IMR-90 (cell line): ENCODE results near the gene DPYD. TPM values are rescaled to one million over a fixed set of nuclear protein-coding genes. Genes with fewer than 3 reads are reported as not detected.

Source experiments
- ATAC-seq: fragments of 200-7000 bp; cut with Tn5 transposase; 2 replicates; pipeline ENCODE4 v1.9.1; 2020; ENCODE audit warnings: low read depth, mild to moderate bottlenecking, moderate library complexity
- BruUV-seq: library from RNA; stranded (reverse); fragments of 400-500 nt; replicated peaks from 2 replicates; lab custom pipeline; 2021; lab: Mats Ljungman, UMichigan
- CTCF ChIA-PET: fragments of 300-600 bp; formaldehyde crosslinking; extraction: SDS; loops from one replicate; lab custom pipeline; 2021; ENCODE audit warnings: antibody characterized with exemption; lab: Yijun Ruan, JAX
- POLR2A ChIA-PET: fragments of 300-600 bp; sonication (Branson Sonifier 250); formaldehyde crosslinking; loops from one replicate; lab custom pipeline; 2022; ENCODE audit warnings: antibody characterized with exemption; ENCODE audit not compliant: unreplicated experiment; lab: Charles Lee
- DNase-seq: peaks from one replicate; pipeline ENCODE4 v3.0.0; 2013
- H2AFZ ChIP-seq: replicated peaks from 2 replicates; pipeline ENCODE3; 2013; ENCODE audit warnings: low read length, mild to moderate bottlenecking; ENCODE audit not compliant: poor library complexity
- H2AK5ac ChIP-seq: 2 replicates; pipeline ENCODE4 v1.6.1; 2013; ENCODE audit warnings: low read depth, low read length, inconsistent platforms
- H2AK9ac ChIP-seq: replicated peaks from 2 replicates; pipeline ENCODE3; 2013; ENCODE audit warnings: mild to moderate bottlenecking, low read depth, low read length, moderate library complexity; ENCODE audit not compliant: poor library complexity
- H2BK120ac ChIP-seq: 2 replicates; pipeline ENCODE4 v1.6.1; 2013; ENCODE audit warnings: low read depth, low read length, inconsistent platforms
- H2BK15ac ChIP-seq: 3 replicates; pipeline ENCODE4 v1.6.1; 2013; ENCODE audit warnings: low read depth, low read length, inconsistent platforms
- H2BK20ac ChIP-seq: 2 replicates; pipeline ENCODE4 v1.6.1; 2013; ENCODE audit warnings: low read depth, mild to moderate bottlenecking, inconsistent platforms, low read length, moderate library complexity
- H2BK5ac ChIP-seq: 2 replicates; pipeline ENCODE4 v1.6.1; 2013; ENCODE audit warnings: mild to moderate bottlenecking, low read depth, low read length, inconsistent platforms; ENCODE audit not compliant: poor library complexity, severe bottlenecking
- H3K14ac ChIP-seq: replicated peaks from 2 replicates; pipeline ENCODE4 v1.6.1; 2013; ENCODE audit warnings: low read depth, low read length, inconsistent platforms
- H3K18ac ChIP-seq: 2 replicates; pipeline ENCODE4 v1.6.1; 2013; ENCODE audit warnings: low read depth, low read length, control low read depth
- H3K23ac ChIP-seq: 2 replicates; pipeline ENCODE4 v1.6.1; 2013; ENCODE audit warnings: low read depth, low read length, inconsistent platforms
- H3K27ac ChIP-seq: 2 replicates; pipeline ENCODE4 v1.5.1; 2013; ENCODE audit warnings: mild to moderate bottlenecking, control low read depth, low read length; ENCODE audit not compliant: insufficient read depth
- H3K27me3 ChIP-seq: 2 replicates; pipeline ENCODE4 v1.6.1; 2013; ENCODE audit warnings: low read length; ENCODE audit not compliant: control insufficient read depth, insufficient read depth
- H3K36me3 ChIP-seq: 2 replicates; pipeline ENCODE4 v1.6.1; 2013; ENCODE audit warnings: low read length, mixed read lengths; ENCODE audit not compliant: control insufficient read depth, insufficient read depth
- H3K4ac ChIP-seq: 2 replicates; pipeline ENCODE4 v1.6.1; 2013; ENCODE audit warnings: low read depth, low read length, inconsistent platforms
- H3K4me1 ChIP-seq: 2 replicates; pipeline ENCODE4 v1.6.1; 2013; ENCODE audit warnings: low read length, mixed read lengths; ENCODE audit not compliant: control insufficient read depth, insufficient read depth
- H3K4me2 ChIP-seq: 2 replicates; pipeline ENCODE4 v1.6.1; 2013; ENCODE audit warnings: low read depth, mild to moderate bottlenecking, control low read depth, low read length, moderate library complexity
- H3K4me3 ChIP-seq: 2 replicates; pipeline ENCODE4 v1.5.1; 2013; ENCODE audit warnings: low read depth, mild to moderate bottlenecking, control low read depth, low read length, moderate library complexity; ENCODE audit not compliant: insufficient read depth
- H3K56ac ChIP-seq: 2 replicates; pipeline ENCODE4 v1.6.1; 2013; ENCODE audit warnings: low read length, inconsistent platforms; ENCODE audit not compliant: insufficient read depth; ENCODE audit errors: extremely low read depth
- H3K79me1 ChIP-seq, 2 experiments: 2 replicates each; pipeline ENCODE4 v1.6.1; 2013; ENCODE audit warnings: low read length in 2 of 2, inconsistent platforms in 1 of 2, low read depth in 1 of 2
- H3K9ac ChIP-seq: 2 replicates; pipeline ENCODE4 v1.6.1; 2013; ENCODE audit warnings: low read depth, low read length, control low read depth
- H3K9me1 ChIP-seq: 2 replicates; pipeline ENCODE4 v1.6.1; 2013; ENCODE audit warnings: low read length, inconsistent platforms; ENCODE audit not compliant: insufficient read depth
- H3K9me3 ChIP-seq: 2 replicates; pipeline ENCODE4 v1.6.1; 2013; ENCODE audit warnings: low read length; ENCODE audit not compliant: control insufficient read depth, insufficient read depth
- H4K20me1 ChIP-seq: 2 replicates; pipeline ENCODE4 v1.6.1; 2013; ENCODE audit warnings: low read length, inconsistent platforms; ENCODE audit not compliant: insufficient read depth
- H4K5ac ChIP-seq: 2 replicates; pipeline ENCODE4 v1.6.1; 2013; ENCODE audit warnings: mild to moderate bottlenecking, low read depth, low read length, control low read depth
- H4K8ac ChIP-seq, 2 experiments: 2 replicates each; pipeline ENCODE4 v1.6.1; 2013; ENCODE audit warnings: low read depth in 2 of 2, low read length in 2 of 2, control low read depth in 1 of 2, inconsistent platforms in 1 of 2
- H4K91ac ChIP-seq: 2 replicates; pipeline ENCODE4 v1.6.1; 2013; ENCODE audit warnings: low read depth, low read length, inconsistent platforms; ENCODE audit not compliant: insufficient read depth
- BHLHE40 ChIP-seq: fragments of 150-350 bp; IDR thresholded peaks from 2 replicates; pipeline ENCODE4 v1.6.1; 2016; ENCODE audit warnings: mild to moderate bottlenecking, low read depth, low read length
- CEBPB ChIP-seq: IDR thresholded peaks from 2 replicates; pipeline ENCODE4 v1.6.1; 2012; ENCODE audit warnings: low read depth, low read length, improper control_type of control experiment
- CHD1 ChIP-seq: IDR thresholded peaks from 2 replicates; pipeline ENCODE4 v1.6.1; 2012; ENCODE audit warnings: low read depth, low read length, improper control_type of control experiment
- CTCF ChIP-seq: conservative IDR thresholded peaks from 2 replicates; pipeline ENCODE4 v1.5.1; 2012; ENCODE audit warnings: mild to moderate bottlenecking, low read depth, low read length, improper control_type of control experiment
- MAFK ChIP-seq: IDR thresholded peaks from 2 replicates; pipeline ENCODE4 v1.6.1; 2012; ENCODE audit warnings: low read depth, low read length, improper control_type of control experiment
- MAZ ChIP-seq: IDR thresholded peaks from 2 replicates; pipeline ENCODE4 v1.6.1; 2012; ENCODE audit warnings: low read depth, mild to moderate bottlenecking, low read length, improper control_type of control experiment, moderate library complexity, borderline replicate concordance
- MXI1 ChIP-seq: IDR thresholded peaks from 2 replicates; pipeline ENCODE4 v1.6.1; 2012; ENCODE audit warnings: low read depth, mild to moderate bottlenecking, low read length, moderate library complexity, borderline replicate concordance
- POLR2A ChIP-seq: IDR thresholded peaks from 2 replicates; pipeline ENCODE4 v1.6.1; 2012; ENCODE audit warnings: mild to moderate bottlenecking, low read depth, low read length
- RAD21 ChIP-seq: IDR thresholded peaks from 2 replicates; pipeline ENCODE4 v1.6.1; 2012; ENCODE audit warnings: low read length, improper control_type of control experiment
- RCOR1 ChIP-seq: IDR thresholded peaks from 2 replicates; pipeline ENCODE4 v1.6.1; 2012; ENCODE audit warnings: mild to moderate bottlenecking, low read length, improper control_type of control experiment; ENCODE audit not compliant: insufficient replicate concordance
- RFX5 ChIP-seq: IDR thresholded peaks from 2 replicates; pipeline ENCODE4 v1.8.0; 2012; ENCODE audit warnings: low read depth, mild to moderate bottlenecking, low read length, moderate library complexity
- SMC3 ChIP-seq: fragments of 150-350 bp; IDR thresholded peaks from 2 replicates; pipeline ENCODE4 v1.6.1; 2016; ENCODE audit warnings: low read depth, mild to moderate bottlenecking, antibody characterized with exemption, low read length, moderate library complexity
- USF2 ChIP-seq: fragments of 150-350 bp; IDR thresholded peaks from 2 replicates; pipeline ENCODE4 v1.6.1; 2017; ENCODE audit warnings: mild to moderate bottlenecking, antibody characterized with exemption, low read length, low read depth
- WGBS, 2 experiments: methylation state at CpG; one replicate each; pipeline versions ENCODE4 v1.1.5 to v1.1.7; 2013; ENCODE audit warnings: missing lambda C conversion rate in 2 of 2; ENCODE audit not compliant: insufficient read length in 1 of 2; ENCODE audit errors: extremely low coverage in 2 of 2; 5-methylcytosine and 5-hydroxymethylcytosine counted together
- dilution Hi-C: fragments of 300-500 bp; cut with HindIII; formaldehyde crosslinking; loops from one replicate; pipeline ENCODE4 v1.14.3; 2018; ENCODE audit warnings: low sequenced_read_pairs; ENCODE audit not compliant: unreplicated experiment
- in situ Hi-C: fragments of 300-500 bp; cut with MboI; formaldehyde crosslinking; loops from 3 replicates; pipeline ENCODE4 v1.14.3; 2019; ENCODE audit warnings: low sequenced_read_pairs, inconsistent platforms, mixed read lengths
- intact Hi-C: fragments of 100-400 bp; cut with micrococcal nuclease; formaldehyde crosslinking; loops from 2 replicates; pipeline ENCODE4 v1.10.0; 2022
- polyA plus RNA-seq, 3 experiments: library from polyadenylated mRNA; depleted of rRNA; stranded (reverse); fragments of >200 nt; gene quantifications; 2 replicates each; pipeline ENCODE4 v1.2.3, GENCODE V29; 2012; ENCODE audit warnings: low replicate concordance in 1 of 3
- total RNA-seq: library from RNA; depleted of rRNA; stranded (reverse); fragments of >200 nt; gene quantifications from 2 replicates; pipeline ENCODE4 v1.2.3, GENCODE V29; 2012

Gene DPYD
- total and polyA plus RNA-seq, 2 of the 4 experiments (the other 2 are of a cell fraction) = 9.3 to 47.3 TPM

DNA sequence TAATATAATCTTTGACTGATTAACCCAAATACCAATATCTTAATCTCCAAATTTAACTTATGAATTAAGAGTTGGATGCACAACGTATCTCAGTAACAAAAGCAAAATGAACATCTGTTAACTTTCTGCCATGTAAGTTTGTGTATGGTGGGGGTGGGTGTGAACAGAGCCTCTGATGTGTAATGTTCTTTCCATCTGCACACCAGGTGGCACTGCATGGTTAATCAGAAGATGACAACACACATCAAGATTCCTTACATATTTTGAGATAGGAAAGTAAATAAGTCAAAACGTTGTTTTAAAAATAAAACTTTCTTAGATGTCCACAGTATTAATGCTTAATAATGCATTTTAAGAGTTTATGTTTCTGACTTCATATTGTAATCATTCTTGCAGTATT lies 251.9 kb downstream of the DPYD start:
- H2BK20ac ChIP-seq = no peak overlapping the region
- no peaks in the 10 kb centered on the region for H3K27me3 ChIP-seq
- no peaks in the 10 kb centered on the region for H3K4me1 ChIP-seq
- no peak overlapping the region for H4K91ac ChIP-seq
- CTCF ChIA-PET = no interaction called here
- H3K4me2 ChIP-seq = no peak overlapping the region
- no peak overlapping the region for H3K4ac ChIP-seq
- no peak overlapping the region for H3K14ac ChIP-seq
- H2AK5ac ChIP-seq = no peak overlapping the region
- no peak overlapping the region for H3K56ac ChIP-seq
- no peak overlapping the region for H2BK120ac ChIP-seq
- H2BK15ac ChIP-seq = no peak overlapping the region
- no peak overlapping the region for H2AK9ac ChIP-seq
- peak; percentile 25; the same call in 1 of the 2 replicates for TF ChIP-seq RAD21
- TF ChIP-seq MXI1 = no peak
- TF ChIP-seq RFX5 = no peak
- TF ChIP-seq USF2 = no peak
- no peak for TF ChIP-seq POLR2A
- peak; percentile 15; the same call in 1 of the 2 replicates for TF ChIP-seq SMC3
- no peak for TF ChIP-seq CHD1
- no peak for TF ChIP-seq MAZ
- no peak for TF ChIP-seq MAFK
- no peak for TF ChIP-seq RCOR1
- no peak for TF ChIP-seq BHLHE40
- peak; percentile 27 for TF ChIP-seq CTCF
- TF ChIP-seq CEBPB = no peak
- H3K9ac ChIP-seq = no peak overlapping the region
- ATAC-seq (peak; percentile 73), DNase-seq (peak; percentile 61)
- POLR2A ChIA-PET = no interaction called here
- no peak overlapping the region for H3K27ac ChIP-seq
- H3K23ac ChIP-seq = no peak overlapping the region
- dilution Hi-C loops = no loop called here
- H4K5ac ChIP-seq = no peak overlapping the region
- no peaks in the 10 kb centered on the region for H4K20me1 ChIP-seq
- in situ Hi-C loops = no loop called here
- no peak overlapping the region for H2AFZ ChIP-seq
- no peak overlapping the region for H3K18ac ChIP-seq
- no peaks in the 10 kb centered on the region for H3K79me1 ChIP-seq
- H3K9me1 ChIP-seq = no peaks in the 10 kb centered on the region
- no peak overlapping the region for H3K4me3 ChIP-seq
- H3K9me3 ChIP-seq = peaks cover 3% of the 10 kb centered on the region; the same call in 1 of the 2 replicates
- no peak overlapping the region for H2BK5ac ChIP-seq
- BruUV-seq = no TSS peak
- intact Hi-C loops = loop anchor here (10.0 kb wide), 1 partner anchor 364 kb away; no protein-coding TSS in a partner anchor
- no peaks in the 10 kb centered on the region for H3K36me3 ChIP-seq
- WGBS, 2 experiments = no CpG with 5 or more reads among the region's 2 CpGs
- no peak overlapping the region for H4K8ac ChIP-seq
